ENCODE results near the gene MACROH2A2. TPM values are rescaled to one million over a fixed set of nuclear protein-coding genes. Genes with fewer than 3 reads are reported as not detected.
A peak's percentile ranks its signal among the peaks of the same experiment; 100 is the strongest.
"Not testable (repeated sequence)": the region's sequence is repeated elsewhere in the genome, so short reads cannot be mapped to it uniquely, and the experiment has no call there.

MACROH2A2 gene
- total RNA-seq, 1 donor from 2014 or later = 7.3 TPM

GRCh38 chr10:70146489-70147258 lies 94.0 kb downstream of the MACROH2A2 start, which contains the start of gene TYSND1:
Gene TYSND1 (minus strand): TSS chr10:70146700. CDS start chr10:70146586, 114 bp downstream.
- peak; percentile 92 for DNase-seq (ENCODE audit: extremely low read depth, low read depth, low spot score)

DNA sequence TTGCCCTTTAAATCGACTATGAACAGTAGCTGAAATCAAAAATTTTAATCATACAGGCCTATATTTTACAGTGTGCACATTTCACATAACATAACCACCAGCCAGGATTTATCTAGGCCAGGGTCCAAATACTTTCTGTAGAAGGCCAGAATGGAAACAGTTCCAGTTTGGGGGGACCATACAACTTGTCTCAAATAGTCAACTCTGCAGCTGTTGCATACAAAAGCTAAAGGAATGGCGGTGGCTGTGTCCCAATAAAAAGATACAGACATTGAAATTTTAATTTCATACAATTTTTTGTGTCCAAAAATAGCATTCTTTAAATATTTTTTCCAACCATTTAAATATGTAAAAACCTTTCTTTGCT lies 94.6 kb downstream of the MACROH2A2 start:
- DNase-seq (ENCODE audit: extremely low read depth, low read depth, low spot score) = no peak

- no peak for DNase-seq (ENCODE audit: extremely low read depth, low read depth, low spot score)
Observed at GRCh38 chr10:70148516-70148915, 95.9 kb downstream of the MACROH2A2 start.

DNA sequence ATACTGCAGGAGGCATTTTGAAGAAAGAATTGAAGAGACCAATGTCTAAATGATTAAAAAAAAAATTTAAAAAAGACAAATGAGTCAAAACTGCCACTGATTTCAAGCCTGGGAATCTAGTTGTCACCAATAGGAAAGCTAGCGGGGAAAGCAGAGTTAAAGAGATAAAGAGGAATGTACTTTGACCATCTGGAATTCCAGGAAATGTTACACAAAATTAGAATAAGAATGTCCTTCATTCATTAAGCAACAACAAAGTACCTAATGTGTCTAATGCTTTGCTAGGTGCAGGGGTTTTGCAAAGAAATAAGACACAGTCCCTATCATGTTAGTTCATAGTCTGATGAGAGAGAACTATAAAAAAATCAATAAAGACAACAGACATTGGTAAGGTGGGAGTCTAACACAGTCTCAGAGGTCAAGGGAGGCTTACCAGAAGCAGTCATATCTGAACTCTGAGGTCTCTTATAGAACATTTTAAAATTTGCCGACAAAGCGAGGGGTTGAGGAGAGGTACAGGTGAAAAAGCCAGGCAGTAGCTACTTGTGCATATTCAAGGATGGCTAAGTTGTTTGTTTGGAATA lies 102.7 kb downstream of the MACROH2A2 start:
- DNase-seq (ENCODE audit: extremely low read depth, low read depth, low spot score) = no peak

GRCh38 chr10:70158113-70158512 lies 105.5 kb downstream of the MACROH2A2 start:
- DNase-seq (ENCODE audit: extremely low read depth, low read depth, low spot score) = no peak

- DNase-seq (ENCODE audit: extremely low read depth, low read depth, low spot score) = not testable (repeated sequence)
Observed at GRCh38 chr10:70159366-70159765, 106.7 kb downstream of the MACROH2A2 start.

DNA sequence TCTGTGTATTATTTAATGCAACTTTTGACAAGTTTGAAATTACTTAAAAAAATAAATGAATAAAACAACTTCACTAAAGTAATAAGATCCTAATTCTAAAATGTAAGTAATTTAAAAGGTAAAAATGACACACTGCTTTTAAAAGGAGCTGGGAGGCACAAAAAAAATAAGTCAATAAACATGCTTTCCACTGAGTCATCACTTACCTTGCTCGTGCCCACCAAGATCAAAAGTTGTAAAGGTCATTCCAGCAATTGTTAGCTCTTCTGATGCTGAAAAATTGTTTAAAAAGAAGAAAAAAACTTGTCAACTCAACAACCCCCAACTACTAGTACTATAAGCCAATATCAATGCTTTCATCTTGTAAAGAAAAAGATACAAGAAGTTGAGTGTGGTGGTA lies 108.2 kb downstream of the MACROH2A2 start:
- DNase-seq (ENCODE audit: extremely low read depth, low read depth, low spot score) = no peak

Other genes with a start within 250 kb of the MACROH2A2 start
- gene AIFM2, start 80.0 kb downstream of the MACROH2A2 start, total RNA-seq = 2.3 and 2.5 TPM in 2 replicates
- 9.7 and 10.1 TPM in 2 replicates for gene TYSND1, start 93.9 kb downstream of the MACROH2A2 start, total RNA-seq
- gene SAR1A, start 117.7 kb downstream of the MACROH2A2 start, total RNA-seq = 68.7 and 83.9 TPM in 2 replicates
- 93.2 and 93.6 TPM in 2 replicates for gene PPA1, start 180.6 kb downstream of the MACROH2A2 start, total RNA-seq
- not detected in 2 replicates for gene NPFFR1, start 231.2 kb downstream of the MACROH2A2 start, total RNA-seq